B cell (primary cell): ENCODE measurements around the gene H6PD. TPM values are rescaled to one million over a fixed set of nuclear protein-coding genes. Genes with fewer than 3 reads are reported as not detected.
A peak's percentile ranks its signal among the peaks of the same experiment; 100 is the strongest.

Experiments
- ATAC-seq: fragments of 200-7000 bp; cut with Tn5 transposase; one replicate; pipeline ENCODE4 v1.10.0; 2021; ENCODE audit warnings: low read depth, mild to moderate bottlenecking, moderate number of reproducible peaks, moderate library complexity
- CTCF ChIA-PET: fragments of 350-600 bp; sonication (Branson Sonifier 250); formaldehyde crosslinking; loops from one replicate; lab custom pipeline; 2021; ENCODE audit warnings: antibody characterized with exemption, inconsistent platforms; lab: Charles Lee
- POLR2A ChIA-PET: fragments of 350-600 bp; sonication (Branson Sonifier 250); formaldehyde crosslinking; loops from one replicate; lab custom pipeline; 2021; ENCODE audit warnings: antibody characterized with exemption; lab: Charles Lee
- DNase-seq: peaks from one replicate; pipeline ENCODE4 v3.0.0; 2013
- H2AFZ ChIP-seq: 2 replicates; pipeline ENCODE4 v1.6.1; 2012; ENCODE audit warnings: mild to moderate bottlenecking, low read depth, low read length; ENCODE audit not compliant: insufficient read depth, poor library complexity, severe bottlenecking
- H3K27ac ChIP-seq, 2 donors: 1 replicate in 1 of 2; 2 replicates in 1 of 2; pipeline ENCODE4 v1.5.1; 2012 to 2013; ENCODE audit warnings: low read length in 2 of 2, mild to moderate bottlenecking in 2 of 2, moderate library complexity in 1 of 2
- H3K27me3 ChIP-seq, 4 experiments: fragments of 200-600 bp in 1 of 4; sonication (generic) in 1 of 4; replicated peaks in 1 of 4; 1 replicate in 2 of 4; 2 replicates in 2 of 4; pipeline versions ENCODE4 v1.6.1 to v1.7.0; 2013 to 2016; ENCODE audit warnings: low read length in 3 of 4, mild to moderate bottlenecking in 2 of 4, mixed read lengths in 1 of 4, moderate library complexity in 1 of 4; ENCODE audit not compliant: insufficient read depth in 4 of 4, control insufficient read depth in 3 of 4; ENCODE audit errors: control extremely low read depth in 1 of 4
- H3K36me3 ChIP-seq, 2 experiments: replicated peaks in 1 of 2; 1 replicate in 1 of 2; 2 replicates in 1 of 2; pipeline versions ENCODE4 v1.6.1 to v1.7.1; 2013; ENCODE audit warnings: low read length in 1 of 2; ENCODE audit not compliant: insufficient read depth in 2 of 2, control insufficient read depth in 1 of 2; ENCODE audit errors: control extremely low read depth in 1 of 2, extremely low read depth in 1 of 2
- H3K4me1 ChIP-seq, 2 donors: fragments of 200-600 bp in 1 of 2; sonication (generic) in 1 of 2; 1 replicate in 1 of 2; 2 replicates in 1 of 2; pipeline versions ENCODE4 v1.5.1 to v1.6.1; 2013 to 2017; ENCODE audit warnings: low read length in 2 of 2; ENCODE audit not compliant: control insufficient read depth in 2 of 2, insufficient read depth in 2 of 2
- H3K4me2 ChIP-seq: replicated peaks from 2 replicates; pipeline ENCODE3; 2012; ENCODE audit warnings: mild to moderate bottlenecking, low read depth, low read length; ENCODE audit not compliant: poor library complexity, severe bottlenecking
- H3K4me3 ChIP-seq, 5 experiments: fragments of 200-600 bp in 1 of 5; sonication (generic) in 1 of 5; 1 replicate in 3 of 5; 2 replicates in 2 of 5; pipeline versions ENCODE4 v1.5.1 to v1.7.0; 2011 to 2016; ENCODE audit warnings: low read length in 4 of 5, mild to moderate bottlenecking in 4 of 5, low read depth in 2 of 5, control low read depth in 1 of 5, moderate library complexity in 1 of 5; ENCODE audit not compliant: insufficient read depth in 1 of 5; ENCODE audit errors: control extremely low read depth in 1 of 5, extremely low read depth in 1 of 5
- H3K79me2 ChIP-seq: fragments of 200-600 bp; sonication (generic); one replicate; pipeline ENCODE4 v1.6.0; 2016; ENCODE audit warnings: low read length; ENCODE audit not compliant: control insufficient read depth, insufficient read depth
- H3K9ac ChIP-seq: fragments of 200-600 bp; sonication (generic); 2 replicates; pipeline ENCODE4 v1.6.1; 2017; ENCODE audit warnings: mild to moderate bottlenecking, low read length, moderate library complexity
- H3K9me3 ChIP-seq, 3 donors: one replicate each; pipeline versions ENCODE4 v1.6.1 to v1.7.1; 2013; ENCODE audit warnings: low read length in 2 of 3; ENCODE audit not compliant: control insufficient read depth in 2 of 3, insufficient read depth in 1 of 3; ENCODE audit errors: control extremely low read depth in 1 of 3
- H4K20me1 ChIP-seq: 2 replicates; pipeline ENCODE4 v1.6.0; 2012; ENCODE audit warnings: mild to moderate bottlenecking, low read length; ENCODE audit not compliant: insufficient read depth, control insufficient read depth, poor library complexity, severe bottlenecking
- H3K27ac Mint-ChIP-seq: one replicate; pipeline ENCODE4 v1.8.0; 2021; ENCODE audit warnings: mixed read lengths
- H3K27me3 Mint-ChIP-seq: one replicate; pipeline ENCODE4 v1.8.0; 2021; ENCODE audit warnings: mixed read lengths
- H3K4me1 Mint-ChIP-seq: one replicate; pipeline ENCODE4 v1.8.0; 2021; ENCODE audit warnings: mixed read lengths
- H3K4me3 Mint-ChIP-seq: one replicate; pipeline ENCODE4 v1.8.0; 2021; ENCODE audit warnings: mixed read lengths
- H3K9me3 Mint-ChIP-seq: one replicate; pipeline ENCODE4 v1.8.0; 2022; ENCODE audit warnings: mixed read lengths; ENCODE audit not compliant: insufficient read depth
- CTCF ChIP-seq: fragments of 200-600 bp; IDR thresholded peaks from one replicate; pipeline ENCODE4 v1.8.0; 2022; ENCODE audit warnings: antibody characterized with exemption, mild to moderate bottlenecking
- EZH2 ChIP-seq: IDR thresholded peaks from 2 replicates; pipeline ENCODE4 v1.6.1; 2012; ENCODE audit warnings: borderline replicate concordance, low read depth, mild to moderate bottlenecking, moderate library complexity, low read length; ENCODE audit not compliant: insufficient read depth, poor library complexity, severe bottlenecking
- WGBS: methylation state at CpG from one replicate; pipeline ENCODE4 v1.1.5; 2013; ENCODE audit warnings: missing lambda C conversion rate; ENCODE audit not compliant: insufficient coverage; 5-methylcytosine and 5-hydroxymethylcytosine counted together
- intact Hi-C: fragments of 100-400 bp; cut with micrococcal nuclease; formaldehyde crosslinking; loops from one replicate; pipeline ENCODE4 v1.10.0; 2022
- polyA plus RNA-seq: library from polyadenylated mRNA; depleted of rRNA; stranded (reverse); fragments of >200 nt; gene quantifications from 2 replicates; pipeline ENCODE4 v1.2.3, GENCODE V29; 2012
- total RNA-seq, 2 donors: library from RNA; stranded (reverse); fragments of 120-200 nt in 1 of 2; gene quantifications; 1 replicate in 1 of 2; 2 replicates in 1 of 2; pipeline versions ENCODE4 v1.2.3 to v1.2.4, GENCODE V29; 2013 to 2022

H6PD gene
- total and polyA plus RNA-seq, 2 donors (not counting 1 experiment from before 2014, with no cell fraction given): 11.3 to 30.2 TPM

- H3K4me2 ChIP-seq: no peak overlapping the region
- 83% methylated on average over 22 of the region's 22 CpGs for WGBS
- H3K36me3 ChIP-seq: no peaks in the 10 kb centered on the region
- H3K9ac ChIP-seq: no peak overlapping the region
- no peak overlapping the region for H3K4me3 ChIP-seq
- no peak overlapping the region for H3K27ac ChIP-seq
- ChIA-PET CTCF (interaction anchor here (0.8 to 10.4 kb wide), 16 partner anchors 10 to 188 kb away, joined by 3 to 153 read pairs (median 6); partner anchors contain the start of gene H6PD), POLR2A (interaction anchor here (0.6 kb wide), 1 partner anchor 33 kb away, joined by 3 read pairs; no protein-coding TSS in a partner anchor)
- no peak overlapping the region for H2AFZ ChIP-seq
- TF ChIP-seq EZH2: no peak
- no peak for TF ChIP-seq CTCF
- peaks cover 0 to 5% (median 0%) of the 10 kb centered on the region in 3 donors for H3K9me3 ChIP-seq
- no peak for DNase-seq
- H3K79me2 ChIP-seq: no peaks in the 10 kb centered on the region
- peaks cover 0 to 48% (median 28%) of the 10 kb centered on the region in 4 experiments for H3K27me3 ChIP-seq
- H4K20me1 ChIP-seq: no peaks in the 10 kb centered on the region
- peaks cover 37% of the 10 kb centered on the region for H3K4me1 Mint-ChIP-seq
- H3K4me1 ChIP-seq: peaks cover 17 to 23% of the 10 kb centered on the region in 2 donors
- H3K9me3 Mint-ChIP-seq: no peaks in the 10 kb centered on the region
- ATAC-seq: no peak
- peak overlapping the region; percentile 16 for H3K4me3 Mint-ChIP-seq
- peaks cover 41% of the 10 kb centered on the region for H3K27me3 Mint-ChIP-seq
- H3K27ac Mint-ChIP-seq: peak overlapping the region; percentile 32
- intact Hi-C loops: loop anchor here (2.0 to 10.0 kb wide), 3 partner anchors 37 to 193 kb away; partner anchors contain the start of genes GPR157 and H6PD
Measured at GRCh38 chr1:9197186-9198099, 37.1 kb upstream of the H6PD start.
